ENCODE results near the gene CYTH3. TPM values are rescaled to one million over a fixed set of nuclear protein-coding genes. Genes with fewer than 3 reads are reported as not detected.

CYTH3 gene
- total and polyA plus RNA-seq, 7 experiments from 2014 or later, result 0.99 to 9.5 (median 3.1) TPM

GRCh38 chr7:6248581-6248980, 23.8 kb downstream of the CYTH3 start:
- CTCF ChIA-PET, result no interaction called here
- Mint-ChIP-seq H3K27ac (no peak overlapping the region), H3K27me3 (peaks cover 0 to 47% (median 0%) of the 10 kb centered on the region in 5 donors)

GRCh38 chr7:6246251-6246917, 26.0 kb downstream of the CYTH3 start:
- no peaks in the 10 kb centered on the region for H3K27me3 ChIP-seq (ENCODE audit: control insufficient read depth in 2 of 2, insufficient read depth in 2 of 2, low read length in 2 of 2)
- ChIA-PET CTCF (no interaction called here), POLR2A (interaction anchor here (0.6 kb wide), 1 partner anchor 11 kb away, joined by 3 read pairs; no protein-coding TSS in a partner anchor)
- no peaks in the 10 kb centered on the region for H3K9me3 ChIP-seq (ENCODE audit: control insufficient read depth in 2 of 3, low read length in 3 of 3)
- Mint-ChIP-seq H3K4me1 (peaks cover 0 to 10% (median 0%) of the 10 kb centered on the region in 7 donors), H3K4me3 (no peak overlapping the region), H3K27me3 (peaks cover 0 to 35% (median 0%) of the 10 kb centered on the region in 5 donors), H3K27ac (no peak overlapping the region), H3K36me3 (no peaks in the 10 kb centered on the region), H3K9me3 (no peaks in the 10 kb centered on the region)
- H3K4me3 ChIP-seq (ENCODE audit: low read length), result no peak overlapping the region
- ATAC-seq (no peak), DNase-seq (no peak)
- intact Hi-C loops (cut with micrococcal nuclease), result no loop called here
- no peaks in the 10 kb centered on the region for H3K36me3 ChIP-seq (ENCODE audit: control insufficient read depth in 2 of 3, insufficient read depth in 3 of 3, low read length in 3 of 3)
- H3K27ac ChIP-seq (ENCODE audit: low read depth, low read length), result no peak overlapping the region
- H3K4me1 ChIP-seq (ENCODE audit: control insufficient read depth in 2 of 2, insufficient read depth in 2 of 2, low read length in 2 of 2), result peaks cover 0 to 21% of the 10 kb centered on the region in 2 donors

More at GRCh38 chr7:6248581-6248980, 23.8 kb downstream of the CYTH3 start:
- H3K36me3 Mint-ChIP-seq, result no peaks in the 10 kb centered on the region
- no peak overlapping the region for H3K4me3 Mint-ChIP-seq
- DNase-seq, result no peak
- intact Hi-C loops (cut with micrococcal nuclease), result no loop called here
- peaks cover 0 to 7% of the 10 kb centered on the region in 2 donors for H3K4me1 ChIP-seq (ENCODE audit: control insufficient read depth in 2 of 2, insufficient read depth in 2 of 2, low read length in 2 of 2)
- no peaks in the 10 kb centered on the region for H3K9me3 ChIP-seq (ENCODE audit: control insufficient read depth in 2 of 3, low read length in 3 of 3)
- H3K36me3 ChIP-seq (ENCODE audit: control insufficient read depth in 2 of 3, insufficient read depth in 3 of 3, low read length in 3 of 3), result no peaks in the 10 kb centered on the region
- H3K9me3 Mint-ChIP-seq, result no peaks in the 10 kb centered on the region
- no peak for ATAC-seq
- peaks cover 0 to 8% (median 0%) of the 10 kb centered on the region in 7 donors for H3K4me1 Mint-ChIP-seq
- no peak overlapping the region for H3K27ac ChIP-seq (ENCODE audit: low read depth, low read length)
- H3K27me3 ChIP-seq (ENCODE audit: control insufficient read depth in 2 of 2, insufficient read depth in 2 of 2, low read length in 2 of 2), result no peaks in the 10 kb centered on the region
- POLR2A ChIA-PET, result no interaction called here
- H3K4me3 ChIP-seq (ENCODE audit: low read length), result no peak overlapping the region

DNA sequence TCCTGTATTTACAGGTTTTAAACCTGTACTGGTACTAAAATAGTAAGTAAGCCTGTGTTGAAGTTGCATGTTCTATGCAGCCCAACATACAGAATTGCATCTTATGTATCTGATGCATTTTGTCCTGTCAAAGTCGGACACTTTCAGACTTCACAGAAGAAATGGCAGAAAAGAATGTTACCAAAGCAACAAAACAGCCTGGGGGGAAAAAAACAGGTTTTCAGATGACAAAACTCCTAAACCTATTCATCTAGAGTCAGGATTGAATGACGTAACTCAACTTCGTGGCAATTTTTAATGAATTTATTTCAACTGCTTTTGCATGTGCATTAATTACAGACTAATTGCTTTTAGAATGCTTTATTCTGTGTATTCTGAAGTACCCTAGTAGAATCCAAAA, 28.4 kb downstream of the CYTH3 start:
- peaks cover 0 to 12% (median 4%) of the 10 kb centered on the region in 7 donors for H3K4me1 Mint-ChIP-seq
- intact Hi-C loops (cut with micrococcal nuclease), result no loop called here
- Histone ChIP-seq H3K4me3 (ENCODE audit: low read length) (no peak overlapping the region), H3K27me3 (ENCODE audit: control insufficient read depth in 2 of 2, insufficient read depth in 2 of 2, low read length in 2 of 2) (no peaks in the 10 kb centered on the region), H3K4me1 (ENCODE audit: control insufficient read depth in 2 of 2, insufficient read depth in 2 of 2, low read length in 2 of 2) (peaks cover 0 to 24% of the 10 kb centered on the region in 2 donors), H3K36me3 (ENCODE audit: control insufficient read depth in 2 of 3, insufficient read depth in 3 of 3, low read length in 3 of 3) (no peaks in the 10 kb centered on the region), H3K27ac (ENCODE audit: low read depth, low read length) (no peak overlapping the region), H3K9me3 (ENCODE audit: control insufficient read depth in 2 of 3, low read length in 3 of 3) (no peaks in the 10 kb centered on the region)
- peaks cover 0 to 20% (median 0%) of the 10 kb centered on the region in 5 donors for H3K27me3 Mint-ChIP-seq
- CTCF ChIA-PET, result no interaction called here
- no peak for ATAC-seq
- H3K9me3 Mint-ChIP-seq, result no peaks in the 10 kb centered on the region
- no peak for DNase-seq
- H3K27ac Mint-ChIP-seq, result no peak overlapping the region
- no peaks in the 10 kb centered on the region for H3K36me3 Mint-ChIP-seq
- POLR2A ChIA-PET, result no interaction called here
- no peak overlapping the region for H3K4me3 Mint-ChIP-seq

- Histone ChIP-seq H3K4me1 (ENCODE audit: control insufficient read depth in 2 of 2, insufficient read depth in 2 of 2, low read length in 2 of 2) (peaks cover 0 to 24% of the 10 kb centered on the region in 2 donors), H3K36me3 (ENCODE audit: control insufficient read depth in 2 of 3, insufficient read depth in 3 of 3, low read length in 3 of 3) (no peaks in the 10 kb centered on the region), H3K4me3 (ENCODE audit: low read length) (no peak overlapping the region), H3K27ac (ENCODE audit: low read depth, low read length) (no peak overlapping the region), H3K27me3 (ENCODE audit: control insufficient read depth in 2 of 2, insufficient read depth in 2 of 2, low read length in 2 of 2) (no peaks in the 10 kb centered on the region), H3K9me3 (ENCODE audit: control insufficient read depth in 2 of 3, low read length in 3 of 3) (no peaks in the 10 kb centered on the region)
- H3K4me1 Mint-ChIP-seq, result peaks cover 0 to 17% (median 4%) of the 10 kb centered on the region in 7 donors
- no peak for DNase-seq
- H3K36me3 Mint-ChIP-seq, result no peaks in the 10 kb centered on the region
- intact Hi-C loops (cut with micrococcal nuclease), result no loop called here
- CTCF ChIA-PET, result no interaction called here
- H3K9me3 Mint-ChIP-seq, result no peaks in the 10 kb centered on the region
- POLR2A ChIA-PET, result no interaction called here
- H3K27ac Mint-ChIP-seq, result no peak overlapping the region
- H3K27me3 Mint-ChIP-seq, result peaks cover 0 to 16% (median 0%) of the 10 kb centered on the region in 5 donors
- no peak overlapping the region for H3K4me3 Mint-ChIP-seq
- no peak for ATAC-seq
Observed at GRCh38 chr7:6243168-6243567, 29.3 kb downstream of the CYTH3 start.

DNA sequence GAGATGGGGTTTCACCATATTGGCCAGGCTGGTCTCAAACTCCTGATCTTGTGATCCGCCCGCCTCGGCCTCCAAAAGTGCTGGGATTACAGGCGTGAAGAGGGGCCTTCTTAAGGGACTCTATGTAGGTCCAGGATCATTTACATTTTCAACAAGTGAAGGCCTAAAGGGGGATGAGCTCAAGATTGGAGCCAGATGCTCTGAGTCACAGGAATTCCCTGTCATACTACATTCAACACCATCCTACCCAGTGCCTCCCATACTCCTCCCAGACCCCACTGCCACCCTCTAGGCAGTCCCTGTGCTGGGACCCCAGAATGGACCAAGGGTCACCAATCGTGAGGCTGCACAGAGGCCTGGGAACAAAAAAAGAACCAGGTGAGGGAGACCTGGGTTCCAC, 29.9 kb downstream of the CYTH3 start:
- no peak overlapping the region for H3K4me3 Mint-ChIP-seq
- DNase-seq (no peak), ATAC-seq (no peak)
- POLR2A ChIA-PET, result no interaction called here
- intact Hi-C loops (cut with micrococcal nuclease), result no loop called here
- peaks cover 0 to 12% (median 0%) of the 10 kb centered on the region in 5 donors for H3K27me3 Mint-ChIP-seq
- H3K27ac Mint-ChIP-seq, result no peak overlapping the region
- Histone ChIP-seq H3K4me1 (ENCODE audit: control insufficient read depth in 2 of 2, insufficient read depth in 2 of 2, low read length in 2 of 2) (peaks cover 0 to 24% of the 10 kb centered on the region in 2 donors), H3K9me3 (ENCODE audit: control insufficient read depth in 2 of 3, low read length in 3 of 3) (no peaks in the 10 kb centered on the region), H3K27ac (ENCODE audit: low read depth, low read length) (no peak overlapping the region), H3K36me3 (ENCODE audit: control insufficient read depth in 2 of 3, insufficient read depth in 3 of 3, low read length in 3 of 3) (no peaks in the 10 kb centered on the region), H3K27me3 (ENCODE audit: control insufficient read depth in 2 of 2, insufficient read depth in 2 of 2, low read length in 2 of 2) (no peaks in the 10 kb centered on the region), H3K4me3 (ENCODE audit: low read length) (no peak overlapping the region)
- no peaks in the 10 kb centered on the region for H3K9me3 Mint-ChIP-seq
- CTCF ChIA-PET, result no interaction called here
- H3K36me3 Mint-ChIP-seq, result no peaks in the 10 kb centered on the region
- H3K4me1 Mint-ChIP-seq, result peaks cover 0 to 18% (median 4%) of the 10 kb centered on the region in 7 donors

GRCh38 chr7:6241607-6241973, 30.8 kb downstream of the CYTH3 start:
- CTCF ChIA-PET, result interaction anchor here (0.6 kb wide), 1 partner anchor 15 kb away, joined by 3 read pairs; no protein-coding TSS in a partner anchor
- H3K27ac ChIP-seq (ENCODE audit: low read depth, low read length), result no peak overlapping the region
- intact Hi-C loops (cut with micrococcal nuclease), result no loop called here
- Mint-ChIP-seq H3K27ac (peak overlapping the region in 1 of 9 donors; percentile 47), H3K4me1 (peaks cover 0 to 18% (median 4%) of the 10 kb centered on the region in 7 donors), H3K4me3 (peak overlapping the region in 1 of 10 donors; percentile 59), H3K9me3 (no peaks in the 10 kb centered on the region), H3K36me3 (no peaks in the 10 kb centered on the region), H3K27me3 (peaks cover 0 to 9% (median 0%) of the 10 kb centered on the region in 5 donors)
- no peaks in the 10 kb centered on the region for H3K9me3 ChIP-seq (ENCODE audit: control insufficient read depth in 2 of 3, low read length in 3 of 3)
- no peak overlapping the region for H3K4me3 ChIP-seq (ENCODE audit: low read length)
- peaks cover 0 to 24% of the 10 kb centered on the region in 2 donors for H3K4me1 ChIP-seq (ENCODE audit: control insufficient read depth in 2 of 2, insufficient read depth in 2 of 2, low read length in 2 of 2)
- no peaks in the 10 kb centered on the region for H3K27me3 ChIP-seq (ENCODE audit: control insufficient read depth in 2 of 2, insufficient read depth in 2 of 2, low read length in 2 of 2)
- POLR2A ChIA-PET, result no interaction called here
- ATAC-seq, result no peak
- no peaks in the 10 kb centered on the region for H3K36me3 ChIP-seq (ENCODE audit: control insufficient read depth in 2 of 3, insufficient read depth in 3 of 3, low read length in 3 of 3)
- no peak for DNase-seq

GRCh38 chr7:6238309-6238925, 34.0 kb downstream of the CYTH3 start:
- no peak overlapping the region for H3K4me3 ChIP-seq (ENCODE audit: low read length)
- Mint-ChIP-seq H3K36me3 (no peaks in the 10 kb centered on the region), H3K9me3 (no peaks in the 10 kb centered on the region), H3K4me3 (no peak overlapping the region), H3K4me1 (peaks cover 0 to 29% (median 10%) of the 10 kb centered on the region in 7 donors), H3K27me3 (peaks cover 0 to 20% (median 0%) of the 10 kb centered on the region in 5 donors), H3K27ac (no peak overlapping the region)
- no peaks in the 10 kb centered on the region for H3K27me3 ChIP-seq (ENCODE audit: control insufficient read depth in 2 of 2, insufficient read depth in 2 of 2, low read length in 2 of 2)
- H3K9me3 ChIP-seq (ENCODE audit: control insufficient read depth in 2 of 3, low read length in 3 of 3), result no peaks in the 10 kb centered on the region
- ChIA-PET CTCF (no interaction called here), POLR2A (no interaction called here)
- intact Hi-C loops (cut with micrococcal nuclease), result no loop called here
- H3K27ac ChIP-seq (ENCODE audit: low read depth, low read length), result no peak overlapping the region
- no peak for DNase-seq
- H3K4me1 ChIP-seq (ENCODE audit: control insufficient read depth in 2 of 2, insufficient read depth in 2 of 2, low read length in 2 of 2), result peaks cover 0 to 15% of the 10 kb centered on the region in 2 donors
- no peaks in the 10 kb centered on the region for H3K36me3 ChIP-seq (ENCODE audit: control insufficient read depth in 2 of 3, insufficient read depth in 3 of 3, low read length in 3 of 3)
- ATAC-seq, result no peak

Measured in naive thymus-derived CD4-positive, alpha-beta T cell (primary cell).